H1 (cell line): Measurements from ENCODE around the gene KCNMA1. TPM values are rescaled to one million over a fixed set of nuclear protein-coding genes. Genes with fewer than 3 reads are reported as not detected.

Experiments
- CTCF ChIA-PET: fragments of 300-600 bp; sonication (Branson Sonifier 250); formaldehyde crosslinking; loops from one replicate; lab custom pipeline; 2021; ENCODE audit not compliant: partially characterized antibody; lab: Charles Lee
- POLR2A ChIA-PET: fragments of 300-600 bp; sonication (Branson Sonifier 250); formaldehyde crosslinking; loops from one replicate; lab custom pipeline; 2021; ENCODE audit warnings: inconsistent platforms; ENCODE audit not compliant: partially characterized antibody; lab: Charles Lee
- DNase-seq, 2 experiments: peaks; one replicate each; pipeline versions ENCODE4 v3.0.0 to v3.0.0-alpha.2; 2010 to 2022; ENCODE audit warnings: low spot score in 2 of 2, low read depth in 1 of 2, mixed read lengths in 1 of 2
- FAIRE-seq: peaks from 2 replicates; lab custom pipeline; 2011; peaks lifted over from hg19 to GRCh38; lab: Jason Lieb, UNC
- H2AFZ ChIP-seq: 2 replicates; pipeline ENCODE4 v1.8.1; 2012; ENCODE audit warnings: low read length, inconsistent platforms
- H2AK5ac ChIP-seq: 2 replicates; pipeline ENCODE4 v1.6.1; 2013; ENCODE audit warnings: low read depth, low read length
- H2BK120ac ChIP-seq: replicated peaks from 2 replicates; pipeline ENCODE3; 2013; ENCODE audit warnings: low read depth, low read length, inconsistent platforms
- H2BK12ac ChIP-seq: 2 replicates; pipeline ENCODE4 v1.6.1; 2013; ENCODE audit warnings: low read depth, low read length
- H2BK15ac ChIP-seq: 2 replicates; pipeline ENCODE4 v1.6.1; 2013; ENCODE audit warnings: low read length
- H2BK20ac ChIP-seq: 2 replicates; pipeline ENCODE4 v1.6.1; 2013; ENCODE audit warnings: low read length
- H2BK5ac ChIP-seq: 2 replicates; pipeline ENCODE4 v1.6.1; 2013; ENCODE audit warnings: low read depth, low read length
- H3K14ac ChIP-seq: 2 replicates; pipeline ENCODE4 v1.6.1; 2013; ENCODE audit warnings: inconsistent platforms; ENCODE audit not compliant: insufficient read length
- H3K18ac ChIP-seq: 2 replicates; pipeline ENCODE4 v1.6.1; 2013; ENCODE audit warnings: low read length; ENCODE audit errors: extremely low read depth
- H3K23ac ChIP-seq: 2 replicates; pipeline ENCODE4 v1.6.1; 2013; ENCODE audit warnings: inconsistent platforms; ENCODE audit not compliant: insufficient read length
- H3K23me2 ChIP-seq: 2 replicates; pipeline ENCODE4 v1.6.1; 2013; ENCODE audit warnings: low read depth, low read length
- H3K27ac ChIP-seq: 2 replicates; pipeline ENCODE4 v1.6.1; 2011; ENCODE audit warnings: low read depth, low read length, inconsistent platforms
- H3K27me3 ChIP-seq, 4 experiments: replicated peaks in 1 of 4; 1 replicate in 1 of 4; 2 replicates in 3 of 4; pipeline versions ENCODE4 v1.6.1 to v1.8.1; 2011 to 2013; ENCODE audit warnings: low read length in 3 of 4, mild to moderate bottlenecking in 3 of 4, inconsistent platforms in 2 of 4, mixed read lengths in 2 of 4, moderate library complexity in 1 of 4; ENCODE audit not compliant: control insufficient read depth in 3 of 4, insufficient read depth in 3 of 4; ENCODE audit errors: extremely low read depth in 1 of 4
- H3K36me3 ChIP-seq, 4 experiments: 2 replicates each; pipeline versions ENCODE4 v1.6.1 to v1.8.1; 2011 to 2013; ENCODE audit warnings: mild to moderate bottlenecking in 4 of 4, low read length in 3 of 4, moderate library complexity in 2 of 4, control low read depth in 1 of 4, inconsistent platforms in 1 of 4; ENCODE audit not compliant: insufficient read depth in 4 of 4, control insufficient read depth in 2 of 4
- H3K4ac ChIP-seq: replicated peaks from 2 replicates; pipeline ENCODE3; 2013; ENCODE audit warnings: low read length, low read depth, mixed read lengths, inconsistent platforms; ENCODE audit not compliant: insufficient read length
- H3K4me1 ChIP-seq, 4 experiments: replicated peaks in 1 of 4; 1 replicate in 1 of 4; 2 replicates in 3 of 4; pipeline versions ENCODE4 v1.6.1 to v1.8.1; 2011 to 2013; ENCODE audit warnings: low read length in 3 of 4, inconsistent platforms in 2 of 4, mixed read lengths in 1 of 4; ENCODE audit not compliant: insufficient read depth in 4 of 4, control insufficient read depth in 3 of 4
- H3K4me2 ChIP-seq, 2 experiments: 2 replicates each; pipeline versions ENCODE4 v1.6.1 to v1.8.1; 2011 to 2013; ENCODE audit warnings: low read depth in 2 of 2, low read length in 2 of 2, control low read depth in 1 of 2, inconsistent platforms in 1 of 2, mild to moderate bottlenecking in 1 of 2; ENCODE audit not compliant: insufficient read depth in 1 of 2
- H3K4me3 ChIP-seq, 4 experiments: fragments of 200-600, 300-600 bp in 1 of 4; sonication (generic), shearing (Covaris generic), sonication (Bioruptor Twin) in 1 of 4; 2 replicates each; pipeline versions ENCODE4 v1.5.1 to v1.8.1; 2011 to 2016; ENCODE audit warnings: low read length in 4 of 4, low read depth in 3 of 4, control low read depth in 2 of 4, inconsistent platforms in 2 of 4, mild to moderate bottlenecking in 2 of 4, mixed read lengths in 1 of 4, moderate library complexity in 1 of 4; ENCODE audit not compliant: insufficient read depth in 2 of 4; ENCODE audit errors: extremely low read depth in 1 of 4
- H3K56ac ChIP-seq: replicated peaks from 2 replicates; pipeline ENCODE3; 2013; ENCODE audit warnings: low read depth, mild to moderate bottlenecking, mixed read lengths, low read length, inconsistent platforms; ENCODE audit not compliant: insufficient read length
- H3K79me1 ChIP-seq: 2 replicates; pipeline ENCODE4 v1.6.1; 2013; ENCODE audit warnings: low read depth, low read length, control low read depth
- H3K79me2 ChIP-seq, 2 experiments: 2 replicates each; pipeline versions ENCODE4 v1.6.1 to v1.8.1; 2012 to 2013; ENCODE audit warnings: low read length in 2 of 2, mild to moderate bottlenecking in 2 of 2, inconsistent platforms in 1 of 2; ENCODE audit not compliant: insufficient read depth in 2 of 2, control insufficient read depth in 1 of 2
- H3K9ac ChIP-seq, 4 experiments: replicated peaks in 1 of 4; 1 replicate in 1 of 4; 2 replicates in 3 of 4; pipeline versions ENCODE4 v1.6.1 to v1.8.1; 2011 to 2013; ENCODE audit warnings: low read depth in 3 of 4, low read length in 3 of 4, control low read depth in 2 of 4, mild to moderate bottlenecking in 2 of 4, moderate library complexity in 2 of 4, inconsistent platforms in 1 of 4; ENCODE audit errors: extremely low read depth in 1 of 4
- H3K9me3 ChIP-seq, 2 experiments: 2 replicates each; pipeline versions ENCODE4 v1.6.1 to v1.8.1; 2012 to 2013; ENCODE audit warnings: mild to moderate bottlenecking in 2 of 2, moderate library complexity in 2 of 2, control low read depth in 1 of 2, inconsistent platforms in 1 of 2, low read depth in 1 of 2, low read length in 1 of 2, mixed read lengths in 1 of 2; ENCODE audit not compliant: insufficient read depth in 2 of 2
- H4K20me1 ChIP-seq, 2 experiments: replicated peaks in 1 of 2; 2 replicates each; pipeline versions ENCODE3 to v1.8.1; 2011 to 2013; ENCODE audit warnings: inconsistent platforms in 2 of 2, low read length in 2 of 2, mild to moderate bottlenecking in 1 of 2; ENCODE audit not compliant: insufficient read depth in 2 of 2, control insufficient read depth in 1 of 2
- H4K5ac ChIP-seq: 2 replicates; pipeline ENCODE4 v1.6.1; 2013; ENCODE audit warnings: low read length, low read depth, mixed read lengths, inconsistent platforms; ENCODE audit not compliant: insufficient read length
- H4K8ac ChIP-seq: 2 replicates; pipeline ENCODE4 v1.8.0; 2013; ENCODE audit warnings: mild to moderate bottlenecking, moderate library complexity, low read length, inconsistent platforms; ENCODE audit not compliant: insufficient read depth; ENCODE audit errors: extremely low read depth
- H4K91ac ChIP-seq: replicated peaks from 2 replicates; pipeline ENCODE3; 2013; ENCODE audit warnings: low read length, mixed read lengths, inconsistent platforms; ENCODE audit not compliant: insufficient read length
- ASH2L ChIP-seq: fragments of 200-600, 300-600 bp; sonication (generic); IDR thresholded peaks from one replicate; pipeline ENCODE4 v1.7.1; 2017; ENCODE audit warnings: low read length
- KDM4A ChIP-seq: IDR thresholded peaks from one replicate; pipeline ENCODE4 v1.7.1; 2012; ENCODE audit warnings: low read depth, mild to moderate bottlenecking, moderate library complexity, low read length, inconsistent platforms; ENCODE audit not compliant: severe bottlenecking
- SAP30 ChIP-seq: fragments of 300-600 bp; sonication (generic); IDR thresholded peaks from 2 replicates; pipeline ENCODE4 v1.7.1; 2012; ENCODE audit warnings: low read length, moderate library complexity, mild to moderate bottlenecking, inconsistent platforms; ENCODE audit not compliant: insufficient read depth, insufficient replicate concordance
- YY1 ChIP-seq: IDR thresholded peaks from 2 replicates; pipeline ENCODE4 v1.6.1; 2011; ENCODE audit warnings: low read depth, mild to moderate bottlenecking, low read length
- WGBS, 2 experiments: shearing (Covaris generic) in 1 of 2; methylation state at CpG; one replicate each; pipeline versions ENCODE4 v1.1.6 to v1.1.7; 2013 to 2015; ENCODE audit warnings: low lambda C conversion rate in 2 of 2, mixed read lengths in 2 of 2, inconsistent platforms in 1 of 2, low coverage in 1 of 2, missing lambda C conversion rate in 1 of 2; ENCODE audit not compliant: insufficient replicate concordance in 2 of 2, insufficient coverage in 1 of 2, insufficient read length in 1 of 2; ENCODE audit errors: extremely low coverage in 1 of 2, missing lambda C conversion rate in 1 of 2; 5-methylcytosine and 5-hydroxymethylcytosine counted together
- polyA plus RNA-seq, 7 experiments: library from polyadenylated mRNA; depleted of rRNA in 3 of 7; stranded (reverse) in 5 of 7; unstranded in 2 of 7; fragments of >200 nt in 5 of 7; fragments of 200-250 nt in 2 of 7; gene quantifications; 1 replicate in 5 of 7; 2 replicates in 1 of 7; 4 replicates in 1 of 7; pipeline versions ENCODE4 v1.2.1 to v1.2.3, GENCODE V29; 2011 to 2013; ENCODE audit warnings: missing spikeins in 2 of 7, mixed read lengths in 2 of 7
- total RNA-seq: library from RNA; stranded (reverse); fragmentation: NEBNext Ultra II Directional; extraction: Animal tissue kit (Norgen Biotek cat#: 25700); gene quantifications from 2 replicates; pipeline ENCODE4 v1.2.1, GENCODE V29; 2021
- TF ChIP-seq, protein P1 (sequence below), 3 experiments: IDR thresholded peaks; 1 replicate in 2 of 3; 2 replicates in 1 of 3; pipeline versions ENCODE4 v1.5.1 to v1.6.1; 2011; ENCODE audit warnings: low read length in 3 of 3, mild to moderate bottlenecking in 3 of 3, inconsistent platforms in 2 of 3, low read depth in 1 of 3, moderate library complexity in 1 of 3; ENCODE audit not compliant: insufficient read depth in 1 of 3; ENCODE audit errors: control extremely low read depth in 1 of 3

KCNMA1 gene
- total and polyA plus RNA-seq, 2 of the 8 experiments (the other 6 are each of a cell fraction or from before 2014, with no cell fraction given): 10.2 to 11.1 TPM

DNA sequence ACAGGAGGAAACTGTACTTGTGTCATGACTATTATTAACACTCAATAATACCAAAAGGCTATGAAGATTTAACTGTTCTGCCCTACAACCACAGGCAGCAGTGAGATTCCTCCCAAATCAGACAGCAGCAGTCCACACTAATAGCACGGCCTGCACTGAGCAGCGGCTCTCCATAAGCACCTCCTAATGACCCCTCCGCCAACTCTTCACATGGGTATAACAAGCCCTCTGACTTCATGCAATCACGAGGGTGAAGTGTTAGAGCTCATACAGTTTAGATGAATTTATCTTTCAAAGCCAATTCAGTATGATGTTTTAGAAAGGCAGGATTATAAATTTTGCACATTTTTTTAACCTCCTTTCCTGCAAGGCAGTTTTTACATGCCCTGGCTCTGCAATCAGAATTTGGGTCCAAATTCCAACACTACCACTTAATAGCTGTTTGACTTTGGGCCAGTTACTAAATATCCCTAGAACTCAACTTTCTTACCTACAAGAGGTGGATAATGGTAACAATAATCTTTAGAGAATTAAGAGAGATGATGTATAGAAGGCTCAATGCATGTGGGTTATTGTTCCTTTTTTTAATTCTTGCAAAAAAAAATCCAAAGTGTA is 617.1 kb downstream of the KCNMA1 start:
- Histone ChIP-seq H3K4me2 (no peak overlapping the region), H2BK15ac (no peak overlapping the region), H4K91ac (no peak overlapping the region), H3K36me3 (no peaks in the 10 kb centered on the region), H3K9me3 (no peaks in the 10 kb centered on the region), H2BK5ac (no peak overlapping the region), H3K27ac (no peak overlapping the region), H4K5ac (no peak overlapping the region), H3K56ac (no peak overlapping the region), H3K4me1 (no peaks in the 10 kb centered on the region; a peak in 1 of 7 replicates), H2BK20ac (no peak overlapping the region), H3K18ac (no peak overlapping the region), H3K4ac (no peak overlapping the region), H2BK120ac (no peak overlapping the region), H3K23me2 (no peaks in the 10 kb centered on the region), H3K27me3 (no peaks in the 10 kb centered on the region), H2AFZ (no peak overlapping the region), H2BK12ac (no peak overlapping the region), H3K9ac (no peak overlapping the region), H3K23ac (no peak overlapping the region), H4K8ac (no peak overlapping the region), H3K79me2 (no peaks in the 10 kb centered on the region), H2AK5ac (no peak overlapping the region), H4K20me1 (peaks cover 0 to 1% of the 10 kb centered on the region in 2 experiments), H3K14ac (no peak overlapping the region), H3K4me3 (no peak overlapping the region), H3K79me1 (no peaks in the 10 kb centered on the region)
- ChIA-PET CTCF (interaction anchor here (1.5 kb wide), 1 partner anchor 17 kb away, joined by 10 read pairs; no protein-coding TSS in a partner anchor), POLR2A (no interaction called here)
- TF ChIP-seq YY1 (no peak), ASH2L (no peak), SAP30 (no peak), KDM4A (no peak)
- TF ChIP-seq, protein P1, sequence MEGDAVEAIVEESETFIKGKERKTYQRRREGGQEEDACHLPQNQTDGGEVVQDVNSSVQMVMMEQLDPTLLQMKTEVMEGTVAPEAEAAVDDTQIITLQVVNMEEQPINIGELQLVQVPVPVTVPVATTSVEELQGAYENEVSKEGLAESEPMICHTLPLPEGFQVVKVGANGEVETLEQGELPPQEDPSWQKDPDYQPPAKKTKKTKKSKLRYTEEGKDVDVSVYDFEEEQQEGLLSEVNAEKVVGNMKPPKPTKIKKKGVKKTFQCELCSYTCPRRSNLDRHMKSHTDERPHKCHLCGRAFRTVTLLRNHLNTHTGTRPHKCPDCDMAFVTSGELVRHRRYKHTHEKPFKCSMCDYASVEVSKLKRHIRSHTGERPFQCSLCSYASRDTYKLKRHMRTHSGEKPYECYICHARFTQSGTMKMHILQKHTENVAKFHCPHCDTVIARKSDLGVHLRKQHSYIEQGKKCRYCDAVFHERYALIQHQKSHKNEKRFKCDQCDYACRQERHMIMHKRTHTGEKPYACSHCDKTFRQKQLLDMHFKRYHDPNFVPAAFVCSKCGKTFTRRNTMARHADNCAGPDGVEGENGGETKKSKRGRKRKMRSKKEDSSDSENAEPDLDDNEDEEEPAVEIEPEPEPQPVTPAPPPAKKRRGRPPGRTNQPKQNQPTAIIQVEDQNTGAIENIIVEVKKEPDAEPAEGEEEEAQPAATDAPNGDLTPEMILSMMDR (IDR thresholded peaks at IDR 0.05; ENCODE audit: control extremely low read depth in 1 of 3, insufficient read depth in 1 of 3, low read depth in 1 of 3, low read length in 3 of 3): no peak
- no peak for FAIRE-seq
- no peak for DNase-seq
- WGBS, 2 experiments: 88% methylated on average over 4 of the region's 4 CpGs; no CpG with 5 or more reads in 1 of the 2 experiments
